IMR-90 (cell line): ENCODE results near the gene SMO. TPM values are rescaled to one million over a fixed set of nuclear protein-coding genes. Genes with fewer than 3 reads are reported as not detected.

Experiments
- ATAC-seq: fragments of 200-7000 bp; cut with Tn5 transposase; 2 replicates; pipeline ENCODE4 v1.9.1; 2020; ENCODE audit warnings: low read depth, mild to moderate bottlenecking, moderate library complexity
- BruUV-seq: library from RNA; stranded (reverse); fragments of 400-500 nt; replicated peaks from 2 replicates; lab custom pipeline; 2021; lab: Mats Ljungman, UMichigan
- CTCF ChIA-PET: fragments of 300-600 bp; formaldehyde crosslinking; extraction: SDS; loops from one replicate; lab custom pipeline; 2021; ENCODE audit warnings: antibody characterized with exemption; lab: Yijun Ruan, JAX
- POLR2A ChIA-PET: fragments of 300-600 bp; sonication (Branson Sonifier 250); formaldehyde crosslinking; loops from one replicate; lab custom pipeline; 2022; ENCODE audit warnings: antibody characterized with exemption; ENCODE audit not compliant: unreplicated experiment; lab: Charles Lee
- DNase-seq: peaks from one replicate; pipeline ENCODE4 v3.0.0; 2013
- H2AFZ ChIP-seq: replicated peaks from 2 replicates; pipeline ENCODE3; 2013; ENCODE audit warnings: low read length, mild to moderate bottlenecking; ENCODE audit not compliant: poor library complexity
- H2AK5ac ChIP-seq: 2 replicates; pipeline ENCODE4 v1.6.1; 2013; ENCODE audit warnings: low read depth, low read length, inconsistent platforms
- H2AK9ac ChIP-seq: replicated peaks from 2 replicates; pipeline ENCODE3; 2013; ENCODE audit warnings: mild to moderate bottlenecking, low read depth, low read length, moderate library complexity; ENCODE audit not compliant: poor library complexity
- H2BK120ac ChIP-seq: 2 replicates; pipeline ENCODE4 v1.6.1; 2013; ENCODE audit warnings: low read depth, low read length, inconsistent platforms
- H2BK15ac ChIP-seq: 3 replicates; pipeline ENCODE4 v1.6.1; 2013; ENCODE audit warnings: low read depth, low read length, inconsistent platforms
- H2BK20ac ChIP-seq: 2 replicates; pipeline ENCODE4 v1.6.1; 2013; ENCODE audit warnings: low read depth, mild to moderate bottlenecking, inconsistent platforms, low read length, moderate library complexity
- H2BK5ac ChIP-seq: 2 replicates; pipeline ENCODE4 v1.6.1; 2013; ENCODE audit warnings: mild to moderate bottlenecking, low read depth, low read length, inconsistent platforms; ENCODE audit not compliant: poor library complexity, severe bottlenecking
- H3K14ac ChIP-seq: replicated peaks from 2 replicates; pipeline ENCODE4 v1.6.1; 2013; ENCODE audit warnings: low read depth, low read length, inconsistent platforms
- H3K18ac ChIP-seq: 2 replicates; pipeline ENCODE4 v1.6.1; 2013; ENCODE audit warnings: low read depth, low read length, control low read depth
- H3K23ac ChIP-seq: 2 replicates; pipeline ENCODE4 v1.6.1; 2013; ENCODE audit warnings: low read depth, low read length, inconsistent platforms
- H3K27ac ChIP-seq: 2 replicates; pipeline ENCODE4 v1.5.1; 2013; ENCODE audit warnings: mild to moderate bottlenecking, control low read depth, low read length; ENCODE audit not compliant: insufficient read depth
- H3K27me3 ChIP-seq: 2 replicates; pipeline ENCODE4 v1.6.1; 2013; ENCODE audit warnings: low read length; ENCODE audit not compliant: control insufficient read depth, insufficient read depth
- H3K36me3 ChIP-seq: 2 replicates; pipeline ENCODE4 v1.6.1; 2013; ENCODE audit warnings: low read length, mixed read lengths; ENCODE audit not compliant: control insufficient read depth, insufficient read depth
- H3K4ac ChIP-seq: 2 replicates; pipeline ENCODE4 v1.6.1; 2013; ENCODE audit warnings: low read depth, low read length, inconsistent platforms
- H3K4me1 ChIP-seq: 2 replicates; pipeline ENCODE4 v1.6.1; 2013; ENCODE audit warnings: low read length, mixed read lengths; ENCODE audit not compliant: control insufficient read depth, insufficient read depth
- H3K4me2 ChIP-seq: 2 replicates; pipeline ENCODE4 v1.6.1; 2013; ENCODE audit warnings: low read depth, mild to moderate bottlenecking, control low read depth, low read length, moderate library complexity
- H3K4me3 ChIP-seq: 2 replicates; pipeline ENCODE4 v1.5.1; 2013; ENCODE audit warnings: low read depth, mild to moderate bottlenecking, control low read depth, low read length, moderate library complexity; ENCODE audit not compliant: insufficient read depth
- H3K56ac ChIP-seq: 2 replicates; pipeline ENCODE4 v1.6.1; 2013; ENCODE audit warnings: low read length, inconsistent platforms; ENCODE audit not compliant: insufficient read depth; ENCODE audit errors: extremely low read depth
- H3K79me1 ChIP-seq, 2 experiments: 2 replicates each; pipeline ENCODE4 v1.6.1; 2013; ENCODE audit warnings: low read length in 2 of 2, inconsistent platforms in 1 of 2, low read depth in 1 of 2
- H3K9ac ChIP-seq: 2 replicates; pipeline ENCODE4 v1.6.1; 2013; ENCODE audit warnings: low read depth, low read length, control low read depth
- H3K9me1 ChIP-seq: 2 replicates; pipeline ENCODE4 v1.6.1; 2013; ENCODE audit warnings: low read length, inconsistent platforms; ENCODE audit not compliant: insufficient read depth
- H3K9me3 ChIP-seq: 2 replicates; pipeline ENCODE4 v1.6.1; 2013; ENCODE audit warnings: low read length; ENCODE audit not compliant: control insufficient read depth, insufficient read depth
- H4K20me1 ChIP-seq: 2 replicates; pipeline ENCODE4 v1.6.1; 2013; ENCODE audit warnings: low read length, inconsistent platforms; ENCODE audit not compliant: insufficient read depth
- H4K5ac ChIP-seq: 2 replicates; pipeline ENCODE4 v1.6.1; 2013; ENCODE audit warnings: mild to moderate bottlenecking, low read depth, low read length, control low read depth
- H4K8ac ChIP-seq, 2 experiments: 2 replicates each; pipeline ENCODE4 v1.6.1; 2013; ENCODE audit warnings: low read depth in 2 of 2, low read length in 2 of 2, control low read depth in 1 of 2, inconsistent platforms in 1 of 2
- H4K91ac ChIP-seq: 2 replicates; pipeline ENCODE4 v1.6.1; 2013; ENCODE audit warnings: low read depth, low read length, inconsistent platforms; ENCODE audit not compliant: insufficient read depth
- MAFK ChIP-seq: IDR thresholded peaks from 2 replicates; pipeline ENCODE4 v1.6.1; 2012; ENCODE audit warnings: low read depth, low read length, improper control_type of control experiment
- MXI1 ChIP-seq: IDR thresholded peaks from 2 replicates; pipeline ENCODE4 v1.6.1; 2012; ENCODE audit warnings: low read depth, mild to moderate bottlenecking, low read length, moderate library complexity, borderline replicate concordance
- POLR2A ChIP-seq: IDR thresholded peaks from 2 replicates; pipeline ENCODE4 v1.6.1; 2012; ENCODE audit warnings: mild to moderate bottlenecking, low read depth, low read length
- RCOR1 ChIP-seq: IDR thresholded peaks from 2 replicates; pipeline ENCODE4 v1.6.1; 2012; ENCODE audit warnings: mild to moderate bottlenecking, low read length, improper control_type of control experiment; ENCODE audit not compliant: insufficient replicate concordance
- WGBS, 2 experiments: methylation state at CpG; one replicate each; pipeline versions ENCODE4 v1.1.5 to v1.1.7; 2013; ENCODE audit warnings: missing lambda C conversion rate in 2 of 2; ENCODE audit not compliant: insufficient read length in 1 of 2; ENCODE audit errors: extremely low coverage in 2 of 2; 5-methylcytosine and 5-hydroxymethylcytosine counted together
- dilution Hi-C: fragments of 300-500 bp; cut with HindIII; formaldehyde crosslinking; loops from one replicate; pipeline ENCODE4 v1.14.3; 2018; ENCODE audit warnings: low sequenced_read_pairs; ENCODE audit not compliant: unreplicated experiment
- in situ Hi-C: fragments of 300-500 bp; cut with MboI; formaldehyde crosslinking; loops from 3 replicates; pipeline ENCODE4 v1.14.3; 2019; ENCODE audit warnings: low sequenced_read_pairs, inconsistent platforms, mixed read lengths
- intact Hi-C: fragments of 100-400 bp; cut with micrococcal nuclease; formaldehyde crosslinking; loops from 2 replicates; pipeline ENCODE4 v1.10.0; 2022
- polyA plus RNA-seq, 3 experiments: library from polyadenylated mRNA; depleted of rRNA; stranded (reverse); fragments of >200 nt; gene quantifications; 2 replicates each; pipeline ENCODE4 v1.2.3, GENCODE V29; 2012; ENCODE audit warnings: low replicate concordance in 1 of 3
- total RNA-seq: library from RNA; depleted of rRNA; stranded (reverse); fragments of >200 nt; gene quantifications from 2 replicates; pipeline ENCODE4 v1.2.3, GENCODE V29; 2012

Gene SMO
- total and polyA plus RNA-seq, 2 of the 4 experiments (the other 2 are of a cell fraction), result 18.5 to 24.7 TPM

GRCh38 chr7:129209067-129209926 lies 20.9 kb downstream of the SMO start:
- dilution Hi-C loops, result no loop called here
- WGBS, 2 experiments, result 77% methylated on average over 5 of the region's 15 CpGs; no CpG with 5 or more reads in 1 of the 2 experiments

More at GRCh38 chr7:129209067-129209926, 20.9 kb downstream of the SMO start:
- Histone ChIP-seq H2BK120ac (no peak overlapping the region), H3K23ac (no peak overlapping the region), H2BK5ac (no peak overlapping the region), H3K56ac (no peak overlapping the region), H3K4me1 (no peaks in the 10 kb centered on the region), H2BK20ac (no peak overlapping the region), H3K4me3 (no peak overlapping the region), H2BK15ac (no peak overlapping the region), H3K36me3 (peaks cover 56% of the 10 kb centered on the region), H3K9me1 (no peaks in the 10 kb centered on the region), H2AFZ (no peak overlapping the region), H3K27ac (no peak overlapping the region), H3K27me3 (no peaks in the 10 kb centered on the region), H4K8ac (no peak overlapping the region), H4K20me1 (no peaks in the 10 kb centered on the region), H3K9ac (no peak overlapping the region), H3K4ac (no peak overlapping the region), H4K5ac (no peak overlapping the region), H3K18ac (no peak overlapping the region), H3K79me1 (no peaks in the 10 kb centered on the region), H2AK5ac (no peak overlapping the region), H3K4me2 (no peak overlapping the region), H4K91ac (no peak overlapping the region), H3K14ac (no peak overlapping the region), H2AK9ac (no peak overlapping the region), H3K9me3 (no peaks in the 10 kb centered on the region)
- TF ChIP-seq MXI1 (no peak), POLR2A (no peak), MAFK (no peak), RCOR1 (no peak)
- DNase-seq (no peak), ATAC-seq (no peak)
- BruUV-seq, result no TSS peak
- ChIA-PET CTCF (interaction anchor here (0.7 to 1.2 kb wide), 3 partner anchors 8 to 197 kb away, joined by 3 read pairs; no protein-coding TSS in a partner anchor), POLR2A (no interaction called here)
- intact Hi-C loops, result no loop called here
- in situ Hi-C loops, result loop anchor here (5.0 kb wide), 1 partner anchor 42 kb away; no protein-coding TSS in a partner anchor
